ENCODE results near the gene FAM209A.
"Not testable (repeated sequence)": the region's sequence is repeated elsewhere in the genome, so short reads cannot be mapped to it uniquely, and the experiment has no call there.

The FAM209A gene

GRCh38 chr20:56552911-56553629, 28.5 kb downstream of the FAM209A start:
- peak; percentile 76 for DNase-seq
- Histone ChIP-seq H4K20me1 (ENCODE audit: insufficient read depth, low read length) (no peaks in the 10 kb centered on the region), H3K4me3 (ENCODE audit: low read length) (no peak overlapping the region), H3K4me2 (ENCODE audit: low read depth, low read length) (peak overlapping the region; percentile 47), H3K27me3 (replicated peaks; ENCODE audit: insufficient read depth, low read length) (no peaks in the 10 kb centered on the region), H3K79me2 (ENCODE audit: low read length) (no peaks in the 10 kb centered on the region), H3K4me1 (ENCODE audit: low read length) (peaks cover 48% of the 10 kb centered on the region), H3K36me3 (replicated peaks; ENCODE audit: insufficient read depth, low read length) (no peaks in the 10 kb centered on the region), H3K9me2 (replicated peaks; ENCODE audit: insufficient read depth, low read length) (no peaks in the 10 kb centered on the region), H2AFZ (ENCODE audit: low read length) (peak overlapping the region; percentile 56), H3K9ac (ENCODE audit: low read length) (peak overlapping the region; percentile 45), H3F3A (ENCODE audit: insufficient read depth, low read length) (peaks cover 31% of the 10 kb centered on the region), H3K27ac (ENCODE audit: low read length) (peak overlapping the region; percentile 98), H3K9me3 (replicated peaks; ENCODE audit: insufficient read depth, low read length) (no peaks in the 10 kb centered on the region)
- no peak for TF ChIP-seq EZH2 (optimal IDR thresholded peaks at IDR 0.05; ENCODE audit: low read depth, low read length)
- no peak for TF ChIP-seq EZH2phosphoT487 (IDR thresholded peaks at IDR 0.05; ENCODE audit: low read length)

GRCh38 chr20:56554869-56555268, 30.3 kb downstream of the FAM209A start:
- Histone ChIP-seq H3K36me3 (replicated peaks; ENCODE audit: insufficient read depth, low read length) (no peaks in the 10 kb centered on the region), H3F3A (ENCODE audit: insufficient read depth, low read length) (peaks cover 31% of the 10 kb centered on the region), H2AFZ (ENCODE audit: low read length) (no peak overlapping the region), H3K4me3 (ENCODE audit: low read length) (peak overlapping the region; percentile 16), H3K4me1 (ENCODE audit: low read length) (peaks cover 48% of the 10 kb centered on the region), H3K79me2 (ENCODE audit: low read length) (no peaks in the 10 kb centered on the region), H3K27me3 (replicated peaks; ENCODE audit: insufficient read depth, low read length) (no peaks in the 10 kb centered on the region), H4K20me1 (ENCODE audit: insufficient read depth, low read length) (no peaks in the 10 kb centered on the region), H3K9me3 (replicated peaks; ENCODE audit: insufficient read depth, low read length) (no peaks in the 10 kb centered on the region), H3K9me2 (replicated peaks; ENCODE audit: insufficient read depth, low read length) (no peaks in the 10 kb centered on the region), H3K27ac (ENCODE audit: low read length) (peak overlapping the region; percentile 98), H3K9ac (ENCODE audit: low read length) (peak overlapping the region; percentile 73), H3K4me2 (ENCODE audit: low read depth, low read length) (peak overlapping the region; percentile 62)
- peak; percentile 97 for DNase-seq
- no peak for TF ChIP-seq EZH2phosphoT487 (IDR thresholded peaks at IDR 0.05; ENCODE audit: low read length)

- Histone ChIP-seq H3K27ac (ENCODE audit: low read length) (no peak overlapping the region), H3K4me2 (ENCODE audit: low read depth, low read length) (no peak overlapping the region), H3K9me3 (replicated peaks; ENCODE audit: insufficient read depth, low read length) (no peaks in the 10 kb centered on the region), H3K4me3 (ENCODE audit: low read length) (no peak overlapping the region), H4K20me1 (ENCODE audit: insufficient read depth, low read length) (no peaks in the 10 kb centered on the region), H3K9ac (ENCODE audit: low read length) (no peak overlapping the region), H3K79me2 (ENCODE audit: low read length) (no peaks in the 10 kb centered on the region), H3K4me1 (ENCODE audit: low read length) (peaks cover 23% of the 10 kb centered on the region), H3F3A (ENCODE audit: insufficient read depth, low read length) (peaks cover 18% of the 10 kb centered on the region), H3K27me3 (replicated peaks; ENCODE audit: insufficient read depth, low read length) (no peaks in the 10 kb centered on the region), H3K9me2 (replicated peaks; ENCODE audit: insufficient read depth, low read length) (no peaks in the 10 kb centered on the region), H3K36me3 (replicated peaks; ENCODE audit: insufficient read depth, low read length) (no peaks in the 10 kb centered on the region), H2AFZ (ENCODE audit: low read length) (no peak overlapping the region)
- TF ChIP-seq EZH2phosphoT487 (IDR thresholded peaks at IDR 0.05; ENCODE audit: low read length) (no peak), EZH2 (optimal IDR thresholded peaks at IDR 0.05; ENCODE audit: low read depth, low read length) (no peak), CTCF (IDR thresholded peaks at IDR 0.05; ENCODE audit: low read length) (no peak)
- DNase-seq: no peak
Observed at GRCh38 chr20:56558968-56559367, 34.4 kb downstream of the FAM209A start.

- H3K27me3 ChIP-seq (replicated peaks; ENCODE audit: insufficient read depth, low read length); H3K9me3 ChIP-seq (replicated peaks; ENCODE audit: insufficient read depth, low read length); H3K36me3 ChIP-seq (replicated peaks; ENCODE audit: insufficient read depth, low read length); H3K4me1 ChIP-seq (ENCODE audit: low read length); H2AFZ ChIP-seq (ENCODE audit: low read length); H3K9me2 ChIP-seq (replicated peaks; ENCODE audit: insufficient read depth, low read length); H3K4me2 ChIP-seq (ENCODE audit: low read depth, low read length); H3K9ac ChIP-seq (ENCODE audit: low read length); H3F3A ChIP-seq (ENCODE audit: insufficient read depth, low read length); H3K79me2 ChIP-seq (ENCODE audit: low read length); H4K20me1 ChIP-seq (ENCODE audit: insufficient read depth, low read length); H3K4me3 ChIP-seq (ENCODE audit: low read length); DNase-seq; H3K27ac ChIP-seq (ENCODE audit: low read length): not testable (repeated sequence)
Observed at GRCh38 chr20:56564526-56564925, 40.0 kb downstream of the FAM209A start.
